ENCODE results near the gene ARG1.
"Not testable (repeated sequence)": the region's sequence is repeated elsewhere in the genome, so short reads cannot be mapped to it uniquely, and the experiment has no call there.

Gene ARG1

GRCh38 chr6:131572686-131573415, at the start of gene ARG1:
Gene ARG1, plus strand, starts transcription at chr6:131573226. Its CDS starts 57 bp downstream, at chr6:131573283.
- no peak for DNase-seq

- DNase-seq: no peak
Measured at GRCh38 chr6:131523988-131524673, 48.9 kb upstream of the ARG1 start.

GRCh38 chr6:131524695-131525336, 48.2 kb upstream of the ARG1 start:
- DNase-seq: no peak

- not testable (repeated sequence) for DNase-seq
Measured at GRCh38 chr6:131530936-131531335, 42.1 kb upstream of the ARG1 start.

GRCh38 chr6:131531681-131532080, 41.3 kb upstream of the ARG1 start:
- DNase-seq: not testable (repeated sequence)

GRCh38 chr6:131532580-131533039, 40.4 kb upstream of the ARG1 start:
- no peak for DNase-seq

GRCh38 chr6:131538615-131539014, 34.4 kb upstream of the ARG1 start:
- not testable (repeated sequence) for DNase-seq

GRCh38 chr6:131545317-131545716, 27.7 kb upstream of the ARG1 start:
- DNase-seq: no peak

- DNase-seq: no peak
Measured at GRCh38 chr6:131547488-131547887, 25.5 kb upstream of the ARG1 start.

GRCh38 chr6:131548441-131548840, 24.6 kb upstream of the ARG1 start:
- no peak for DNase-seq

GRCh38 chr6:131549811-131550210, 23.2 kb upstream of the ARG1 start:
- no peak for DNase-seq

- DNase-seq: no peak
Measured at GRCh38 chr6:131551902-131552301, 21.1 kb upstream of the ARG1 start.

- DNase-seq: no peak
Measured at GRCh38 chr6:131552572-131552971, 20.5 kb upstream of the ARG1 start.

GRCh38 chr6:131555992-131556391, 17.0 kb upstream of the ARG1 start:
- DNase-seq: no peak

GRCh38 chr6:131558922-131559321, 14.1 kb upstream of the ARG1 start:
- DNase-seq: no peak

- no peak for DNase-seq
Measured at GRCh38 chr6:131561925-131562707, 10.9 kb upstream of the ARG1 start.

GRCh38 chr6:131565056-131565455, 8.0 kb upstream of the ARG1 start:
- DNase-seq: no peak

GRCh38 chr6:131568726-131569125, 4.3 kb upstream of the ARG1 start:
- DNase-seq: no peak

GRCh38 chr6:131574133-131574532, 1.1 kb downstream of the ARG1 start:
- no peak for DNase-seq

GRCh38 chr6:131574686-131575085, 1.7 kb downstream of the ARG1 start:
- DNase-seq: no peak

- DNase-seq: no peak
Measured at GRCh38 chr6:131575834-131576478, 2.9 kb downstream of the ARG1 start.

- DNase-seq: no peak
Measured at GRCh38 chr6:131581523-131581922, 8.5 kb downstream of the ARG1 start.

GRCh38 chr6:131586543-131586942, 13.5 kb downstream of the ARG1 start:
- no peak for DNase-seq
